GM12891 (cell line): ENCODE results near the gene SRSF4.
A peak's percentile ranks its signal among the peaks of the same experiment; 100 is the strongest.

Experiments
- DNase-seq: peaks from one replicate; pipeline ENCODE4 v3.0.0; 2011; ENCODE audit warnings: low spot score; ENCODE audit not compliant: insufficient read length
- FAIRE-seq: peaks from 2 replicates; lab custom pipeline; 2011; peaks lifted over from hg19 to GRCh38; lab: Jason Lieb, UNC
- PAX5 ChIP-seq: IDR thresholded peaks from 2 replicates; pipeline ENCODE4 v1.6.1; 2011; ENCODE audit warnings: low read length, moderate library complexity, mild to moderate bottlenecking; ENCODE audit not compliant: insufficient read depth, severe bottlenecking
- POLR2A ChIP-seq: IDR thresholded peaks from 2 replicates; pipeline ENCODE4 v1.6.1; 2011; ENCODE audit warnings: low read depth, low read length, control low read depth
- POLR2AphosphoS5 ChIP-seq: IDR thresholded peaks from 2 replicates; pipeline ENCODE4 v1.6.1; 2011; ENCODE audit warnings: low read depth, low read length, control low read depth
- POU2F2 ChIP-seq: IDR thresholded peaks from 2 replicates; pipeline ENCODE4 v1.6.1; 2011; ENCODE audit warnings: low read depth, mild to moderate bottlenecking, control low read depth, low read length, moderate library complexity
- SPI1 ChIP-seq: IDR thresholded peaks from 2 replicates; pipeline ENCODE4 v1.6.1; 2011; ENCODE audit warnings: low read depth, low read length, control low read depth
- TAF1 ChIP-seq: IDR thresholded peaks from 2 replicates; pipeline ENCODE4 v1.6.1; 2011; ENCODE audit warnings: low read depth, low read length, control low read depth

Gene SRSF4

GRCh38 chr1:29122682-29123052 is 59.0 kb downstream of the SRSF4 start:
- FAIRE-seq, result no peak
- DNase-seq, result no peak
- no peak for TF ChIP-seq POLR2A
- TF ChIP-seq TAF1, result no peak
- no peak for TF ChIP-seq POLR2AphosphoS5
- TF ChIP-seq POU2F2, result no peak
- no peak for TF ChIP-seq SPI1
- no peak for TF ChIP-seq PAX5

- no peak for FAIRE-seq
- DNase-seq, result no peak
- TF ChIP-seq SPI1, result no peak
These were observed 59.6 kb downstream of the SRSF4 start for GRCh38 chr1:29121936-29122681.

GRCh38 chr1:29121516-29121935 is 60.2 kb downstream of the SRSF4 start:
- no peak for TF ChIP-seq SPI1
- TF ChIP-seq POLR2A, result no peak
- TF ChIP-seq POLR2AphosphoS5, result no peak
- no peak for TF ChIP-seq POU2F2
- TF ChIP-seq TAF1, result no peak
- no peak for TF ChIP-seq PAX5
- no peak for FAIRE-seq
- no peak for DNase-seq

GRCh38 chr1:29120947-29121485 is 60.7 kb downstream of the SRSF4 start:
- peak; percentile 82 for DNase-seq
- FAIRE-seq, result peak; percentile 77

DNA sequence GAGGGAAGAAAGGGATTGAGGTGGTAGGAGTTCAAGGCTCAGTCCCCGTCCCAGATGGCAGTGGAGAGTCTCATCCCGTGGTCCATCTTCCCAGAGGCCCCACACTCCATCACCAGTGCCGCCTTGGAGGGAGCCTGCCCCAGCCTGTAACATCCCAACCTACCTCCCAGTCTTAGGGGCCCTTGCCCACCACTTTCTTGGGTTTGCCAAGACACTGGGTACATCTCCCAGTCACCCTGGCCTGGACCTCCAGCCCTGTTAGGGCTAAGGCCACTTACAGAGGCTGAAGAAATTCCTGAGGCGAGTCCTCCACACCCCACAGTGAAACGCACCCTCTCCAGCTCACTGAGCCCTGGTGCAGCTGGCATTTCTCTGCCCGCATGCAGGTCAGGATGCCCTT is 61.3 kb downstream of the SRSF4 start:
- no peak for DNase-seq
- no peak for FAIRE-seq
- TF ChIP-seq POU2F2 (no peak), POLR2AphosphoS5 (no peak), TAF1 (no peak), POLR2A (no peak), SPI1 (no peak), PAX5 (no peak)

More at GRCh38 chr1:29120947-29121485, 60.7 kb downstream of the SRSF4 start:
- TF ChIP-seq POU2F2, result no peak
- no peak for TF ChIP-seq TAF1
- no peak for TF ChIP-seq POLR2A
- no peak for TF ChIP-seq PAX5
- no peak for TF ChIP-seq SPI1
- no peak for TF ChIP-seq POLR2AphosphoS5

DNA sequence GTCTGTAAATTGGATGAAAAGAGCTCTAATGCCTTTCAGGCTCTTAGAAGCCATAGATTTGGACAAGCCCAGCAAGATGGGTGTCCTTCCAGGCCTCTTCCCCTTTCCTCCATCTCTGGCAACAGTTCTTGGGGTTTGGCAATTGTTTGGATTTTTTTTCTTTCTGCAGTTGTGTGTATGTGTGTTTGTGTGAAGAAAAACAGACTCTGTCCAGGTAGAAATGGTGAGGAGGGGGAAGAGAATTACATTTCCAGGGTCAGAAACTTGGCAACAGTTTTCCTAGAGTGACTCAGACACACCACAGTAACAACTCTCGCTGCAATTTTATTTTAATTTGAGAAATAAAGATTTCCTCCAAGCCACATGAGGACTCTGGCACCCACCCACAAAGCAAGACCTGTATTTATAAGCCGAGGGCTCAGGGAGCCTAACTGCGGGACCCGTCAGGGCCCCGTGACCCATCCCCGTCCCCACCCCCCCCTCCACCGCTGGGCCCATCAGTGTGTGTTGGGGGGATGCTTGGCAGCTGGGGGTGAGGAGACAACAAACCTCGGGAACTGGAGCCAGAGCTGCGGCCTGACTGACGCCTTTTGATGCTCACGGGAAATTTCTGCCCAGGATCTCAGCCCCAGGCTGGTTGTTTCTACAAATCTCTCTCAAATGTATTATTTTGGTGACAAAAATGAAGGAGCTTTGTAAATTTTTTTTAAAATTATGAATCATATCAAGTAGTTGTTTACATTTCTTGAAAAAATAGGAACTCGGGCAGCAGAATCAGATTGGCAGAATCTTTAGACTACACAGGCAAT is 62.4 kb downstream of the SRSF4 start:
- TF ChIP-seq POLR2A, result no peak
- no peak for TF ChIP-seq TAF1
- no peak for TF ChIP-seq POLR2AphosphoS5
- TF ChIP-seq POU2F2, result no peak
- FAIRE-seq (no peak), DNase-seq (no peak)

- FAIRE-seq, result no peak
- DNase-seq, result no peak
- TF ChIP-seq POLR2A (no peak), POLR2AphosphoS5 (no peak), PAX5 (no peak), POU2F2 (no peak), TAF1 (no peak), SPI1 (no peak)
These were observed 64.3 kb downstream of the SRSF4 start for GRCh38 chr1:29117381-29117780.

DNA sequence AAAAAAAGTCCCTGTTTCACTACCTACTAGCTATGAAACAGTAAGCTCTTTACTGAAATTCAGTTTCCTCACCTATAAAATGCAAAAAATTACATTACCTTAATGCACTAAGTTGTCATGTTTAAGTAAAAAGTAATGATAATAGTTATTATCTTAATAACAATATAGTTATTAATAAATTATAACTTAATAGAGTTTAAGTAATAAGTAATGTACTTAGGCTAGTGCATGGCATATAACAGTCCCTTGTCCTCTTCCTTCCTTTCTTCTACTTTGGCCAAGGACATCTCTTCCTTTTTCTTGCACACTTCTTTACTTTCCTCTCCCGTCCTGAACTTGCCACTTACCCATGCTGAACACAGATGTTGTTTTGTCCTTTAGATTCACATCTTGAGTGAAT is 67.0 kb downstream of the SRSF4 start:
- TF ChIP-seq POU2F2, result no peak
- TF ChIP-seq PAX5, result no peak
- TF ChIP-seq TAF1, result no peak
- no peak for TF ChIP-seq POLR2AphosphoS5
- TF ChIP-seq POLR2A, result no peak
- TF ChIP-seq SPI1, result no peak
- DNase-seq (no peak), FAIRE-seq (no peak)

DNA sequence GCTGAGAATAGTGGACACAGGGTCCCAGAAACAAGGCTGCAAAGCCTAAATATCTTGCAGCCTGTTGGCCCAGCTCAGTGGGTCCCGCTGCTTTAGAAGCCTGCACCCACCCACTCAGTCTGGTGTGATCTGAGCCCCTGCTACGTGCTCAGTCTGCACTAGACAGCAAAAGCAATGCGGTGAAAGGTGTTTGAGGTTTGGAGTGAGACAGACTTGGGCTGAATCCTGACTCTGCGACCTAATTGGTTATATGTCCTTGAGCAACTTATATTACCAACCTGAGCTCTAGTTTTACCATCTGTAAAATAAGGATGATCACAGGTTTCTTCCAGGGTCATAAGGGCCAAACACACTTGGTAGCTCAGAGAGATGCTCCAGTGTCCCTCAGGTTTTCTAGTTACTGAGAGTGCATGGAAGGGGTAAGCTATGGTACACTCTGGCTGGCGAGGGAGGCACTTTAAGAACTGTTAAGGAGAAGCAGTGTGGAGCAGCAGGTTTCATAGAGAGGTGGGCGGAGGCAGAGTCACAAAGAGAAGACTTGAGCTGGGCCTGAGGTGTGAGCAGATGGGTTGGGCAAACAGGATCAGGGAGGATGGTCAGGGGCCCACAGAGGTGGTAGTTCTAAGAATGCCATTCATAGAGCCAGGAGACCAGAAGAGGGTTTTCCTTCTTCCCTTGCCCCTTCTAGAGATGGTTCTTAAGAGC is 68.1 kb downstream of the SRSF4 start:
- DNase-seq (no peak), FAIRE-seq (no peak)
- TF ChIP-seq POU2F2 (no peak), TAF1 (no peak), SPI1 (no peak), PAX5 (no peak), POLR2A (no peak), POLR2AphosphoS5 (no peak)
